HCT116 (cell line): ENCODE data around the gene EPS8. TPM values are rescaled to one million over a fixed set of nuclear protein-coding genes. Genes with fewer than 3 reads are reported as not detected.

Experiments used
- ATAC-seq: fragments of 200-7000 bp; cut with Tn5 transposase; 2 replicates; pipeline ENCODE4 v1.9.1; 2020; ENCODE audit warnings: mild to moderate bottlenecking, moderate library complexity
- BruUV-seq: library from RNA; stranded (reverse); fragments of 400-500 nt; replicated peaks from 2 replicates; lab custom pipeline; 2021; lab: Mats Ljungman, UMichigan
- CTCF ChIA-PET: fragments of 300-600 bp; sonication (Branson Sonifier 250); formaldehyde crosslinking; loops from one replicate; lab custom pipeline; 2021; ENCODE audit warnings: antibody characterized with exemption; lab: Charles Lee
- POLR2A ChIA-PET: fragments of 300-600, 350-600 bp; sonication (Branson Sonifier 250); formaldehyde crosslinking; loops from one replicate; lab custom pipeline; 2021; ENCODE audit warnings: antibody characterized with exemption; lab: Charles Lee
- RAD21 ChIA-PET, 2 experiments: fragments of 300-600 bp; sonication (Branson Sonifier 250); formaldehyde crosslinking; loops; one replicate each; lab custom pipeline; 2023; ENCODE audit warnings: low total read pairs in 2 of 2; ENCODE audit not compliant: uncharacterized antibody in 2 of 2, unreplicated experiment in 2 of 2, low non-redundant PET in 1 of 2; lab: Charles Lee
- DNase-seq: peaks from one replicate; pipeline ENCODE4 v3.0.0-alpha.2; 2010; ENCODE audit warnings: low read depth, low spot score
- H2AFZ ChIP-seq: fragments of 200-600 bp; shearing (Covaris generic), sonication (generic); 2 replicates; pipeline ENCODE4 v1.6.1; 2017; ENCODE audit warnings: low read depth, mixed run types, mixed read lengths, antibody characterized with exemption, low read length; ENCODE audit not compliant: poor library complexity, severe bottlenecking
- H3K27ac ChIP-seq: 2 replicates; pipeline ENCODE4 v1.5.1; 2012; ENCODE audit warnings: low read depth, low read length
- H3K27me3 ChIP-seq: fragments of 200-600 bp; sonication (generic); 2 replicates; pipeline ENCODE4 v1.6.1; 2016; ENCODE audit warnings: mixed run types, low read length, mixed read lengths; ENCODE audit not compliant: insufficient read depth
- H3K36me3 ChIP-seq, 2 experiments: fragments of 200-500 bp in 1 of 2; fragments of 200-600 bp in 1 of 2; sonication (Bioruptor generic) in 1 of 2; sonication (generic) in 1 of 2; 2 replicates each; pipeline versions ENCODE4 v1.5.1 to v1.6.1; 2014 to 2016; ENCODE audit warnings: low read length in 2 of 2, inconsistent platforms in 1 of 2, mixed read lengths in 1 of 2, mixed run types in 1 of 2; ENCODE audit not compliant: insufficient read depth in 2 of 2, control insufficient read depth in 1 of 2
- H3K4me1 ChIP-seq, 2 experiments: fragments of 200-600 bp in 1 of 2; sonication (generic) in 1 of 2; 2 replicates each; pipeline versions ENCODE4 v1.5.1 to v1.6.1; 2012 to 2017; ENCODE audit warnings: low read length in 2 of 2, inconsistent platforms in 1 of 2, mild to moderate bottlenecking in 1 of 2, mixed read lengths in 1 of 2, mixed run types in 1 of 2, moderate library complexity in 1 of 2; ENCODE audit not compliant: insufficient read depth in 2 of 2, control insufficient read depth in 1 of 2
- H3K4me2 ChIP-seq: fragments of 200-600 bp; sonication (generic); 2 replicates; pipeline ENCODE4 v1.6.1; 2017; ENCODE audit warnings: mixed run types, low read length, mixed read lengths
- H3K4me3 ChIP-seq, 2 experiments: fragments of 200-600 bp in 1 of 2; sonication (generic) in 1 of 2; replicated peaks in 1 of 2; 2 replicates each; pipeline ENCODE4 v1.5.1; 2011 to 2016; ENCODE audit warnings: low read length in 2 of 2, control low read depth in 1 of 2, low read depth in 1 of 2, mild to moderate bottlenecking in 1 of 2, mixed read lengths in 1 of 2, mixed run types in 1 of 2
- H3K79me2 ChIP-seq: fragments of 200-600 bp; sonication (generic); 2 replicates; pipeline ENCODE4 v1.6.1; 2017; ENCODE audit warnings: mild to moderate bottlenecking, mixed run types, low read length, moderate library complexity, mixed read lengths; ENCODE audit not compliant: insufficient read depth
- H3K9ac ChIP-seq: fragments of 200-600 bp; sonication (generic); 2 replicates; pipeline ENCODE4 v1.6.1; 2016; ENCODE audit warnings: low read length, mixed read lengths
- H3K9me2 ChIP-seq: fragments of 200-600 bp; sonication (generic), shearing (Covaris generic); 2 replicates; pipeline ENCODE4 v1.6.1; 2017; ENCODE audit warnings: mixed run types, mild to moderate bottlenecking, moderate library complexity; ENCODE audit not compliant: insufficient read depth
- H3K9me3 ChIP-seq, 2 experiments: fragments of 200-500 bp in 1 of 2; fragments of 200-600 bp in 1 of 2; sonication (Bioruptor generic) in 1 of 2; sonication (generic) in 1 of 2; 2 replicates each; pipeline ENCODE4 v1.6.1; 2014 to 2017; ENCODE audit warnings: low read length in 2 of 2, mixed read lengths in 2 of 2, inconsistent platforms in 1 of 2, low read depth in 1 of 2, mild to moderate bottlenecking in 1 of 2, mixed run types in 1 of 2, moderate library complexity in 1 of 2; ENCODE audit not compliant: control insufficient read depth in 1 of 2, insufficient read depth in 1 of 2
- H4K20me1 ChIP-seq: fragments of 200-600 bp; sonication (generic), shearing (Covaris generic); 2 replicates; pipeline ENCODE4 v1.6.1; 2017; ENCODE audit warnings: mixed run types, mild to moderate bottlenecking, moderate library complexity; ENCODE audit not compliant: insufficient read depth
- ATF3 ChIP-seq: IDR thresholded peaks from 2 replicates; pipeline ENCODE4 v1.6.1; 2012
- CBX3 ChIP-seq: IDR thresholded peaks from 2 replicates; pipeline ENCODE4 v1.6.1; 2012; ENCODE audit warnings: low read depth
- CTCF ChIP-seq, 3 experiments: fragments of 200-600 bp in 1 of 3; sonication (generic) in 1 of 3; IDR thresholded peaks in 2 of 3; conservative IDR thresholded peaks in 1 of 3; 2 replicates each; pipeline ENCODE4 v1.5.1; 2012 to 2017; ENCODE audit warnings: low read depth in 2 of 3, low read length in 2 of 3, antibody characterized with exemption in 1 of 3, borderline replicate concordance in 1 of 3, control low read depth in 1 of 3, mild to moderate bottlenecking in 1 of 3, mixed read lengths in 1 of 3, mixed run types in 1 of 3, moderate library complexity in 1 of 3; ENCODE audit not compliant: insufficient read depth in 1 of 3
- EGR1 ChIP-seq: IDR thresholded peaks from 2 replicates; pipeline ENCODE4 v1.6.1; 2012; ENCODE audit warnings: low read depth
- EZH2phosphoT487 ChIP-seq: fragments of 200-600 bp; IDR thresholded peaks from 2 replicates; pipeline ENCODE4 v1.6.1; 2018; ENCODE audit warnings: antibody characterized with exemption, borderline replicate concordance
- FOSL1 ChIP-seq: IDR thresholded peaks from 2 replicates; pipeline ENCODE4 v1.6.1; 2012; ENCODE audit warnings: low read depth
- MAX ChIP-seq: IDR thresholded peaks from 2 replicates; pipeline ENCODE4 v1.6.1; 2012
- POLR2AphosphoS5 ChIP-seq: IDR thresholded peaks from 2 replicates; pipeline ENCODE4 v1.6.1; 2011; ENCODE audit warnings: mild to moderate bottlenecking, low read depth, low read length, moderate library complexity
- RAD21 ChIP-seq: IDR thresholded peaks from 2 replicates; pipeline ENCODE4 v1.6.1; 2012; ENCODE audit warnings: low read depth, mild to moderate bottlenecking
- TCF7L2 ChIP-seq: IDR thresholded peaks from 2 replicates; pipeline ENCODE4 v1.7.0; 2011; ENCODE audit warnings: borderline replicate concordance, inconsistent platforms; ENCODE audit not compliant: insufficient read depth, insufficient read length; ENCODE audit errors: extremely low read depth
- ZNF274 ChIP-seq: fragments of 200-500 bp; sonication (Bioruptor generic); IDR thresholded peaks from 2 replicates; pipeline ENCODE4 v1.6.1; 2014; ENCODE audit warnings: mild to moderate bottlenecking, low read depth, low read length, inconsistent platforms
- intact Hi-C: fragments of 100-400 bp; cut with micrococcal nuclease; formaldehyde crosslinking; loops from 2 replicates; pipeline ENCODE4 v1.10.0; 2022
- total RNA-seq: library from RNA; stranded (reverse); gene quantifications from one replicate; pipeline ENCODE4 v1.2.1, GENCODE V29; 2021; ENCODE audit not compliant: unreplicated experiment

The EPS8 gene
- total RNA-seq, 1 experiment from 2014 or later = 49.9 TPM

GRCh38 chr12:15700595-15700994 is 88.6 kb downstream of the EPS8 start (continued):
- TF ChIP-seq CTCF (IDR thresholded peaks at IDR 0.05 in 2 of 3, conservative IDR thresholded peaks at IDR 0.05 in 1 of 3; ENCODE audit: borderline replicate concordance in 1 of 3, insufficient read depth in 1 of 3, low read depth in 2 of 3, low read length in 2 of 3) (no peak), EZH2phosphoT487 (no peak), CBX3 (peak; percentile 77; the same call in 1 of the 2 replicates), TCF7L2 (no peak), RAD21 (peak; percentile 25; the same call in 1 of the 2 replicates), ZNF274 (no peak), FOSL1 (peak; percentile 95), ATF3 (0 out of 2 replicates have a peak, but pooled peaks have one; percentile 6), EGR1 (peak; percentile 32; the same call in 1 of the 2 replicates), MAX (peak; percentile 57)
- TF ChIP-seq, all 23 proteins: peak for 13

GRCh38 chr12:15699886-15700285 is 89.3 kb downstream of the EPS8 start:
- CTCF ChIA-PET = no interaction called here
- TF ChIP-seq POLR2AphosphoS5 = no peak
- TF ChIP-seq MAX = peak; percentile 6; the same call in 1 of the 2 replicates
- peak; percentile 39; the same call in 1 of the 2 replicates for TF ChIP-seq CBX3
- Histone ChIP-seq H3K4me1 (peaks cover 74 to 82% of the 10 kb centered on the region in 2 experiments), H2AFZ (no peak overlapping the region), H3K27ac (peak overlapping the region; percentile 96), H3K27me3 (no peaks in the 10 kb centered on the region), H3K9ac (peak overlapping the region; percentile 61), H3K9me3 (no peaks in the 10 kb centered on the region), H3K9me2 (no peaks in the 10 kb centered on the region; the same call in 1 of the 2 replicates), H3K79me2 (peaks cover 81% of the 10 kb centered on the region), H3K4me3 (peak overlapping the region in 1 of 2 experiments; percentile 32; a peak in 2 of 4 replicates), H4K20me1 (no peaks in the 10 kb centered on the region), H3K36me3 (no peaks in the 10 kb centered on the region), H3K4me2 (peak overlapping the region; percentile 73)
- DNase-seq (no peak), ATAC-seq (0 out of 2 replicates have a peak, but pooled peaks have one; percentile 28)
- BruUV-seq = no TSS peak
- RAD21 ChIA-PET = no interaction called here
- intact Hi-C loops = no loop called here
- POLR2A ChIA-PET = interaction anchor here (4.1 kb wide), 1 partner anchor 11 kb away, joined by 32 read pairs; no protein-coding TSS in a partner anchor
